ENCODE data around the gene GBP2.
A peak's percentile ranks its signal among the peaks of the same experiment; 100 is the strongest.
"Not testable (repeated sequence)": the region's sequence is repeated elsewhere in the genome, so short reads cannot be mapped to it uniquely, and the experiment has no call there.

GBP2 gene
- total RNA-seq: 72.7 to 1,067 (median 114) reads per million in 18 experiments

- peak; percentile 61 to 76 for DNase-seq
Measured at GRCh38 chr1:89125913-89126580, at the start of gene GBP2. TSS of gene GBP2 (minus strand) at chr1:89126114. CDS start at chr1:89121966, 4,148 bp downstream.

GRCh38 chr1:89174491-89174890 lies 48.6 kb upstream of the GBP2 start:
- no peak for DNase-seq

GRCh38 chr1:89172468-89173143 lies 46.7 kb upstream of the GBP2 start:
- DNase-seq: no peak

- DNase-seq: peak in 1 of 2 donors; percentile 34
Measured at GRCh38 chr1:89171067-89171438, 45.1 kb upstream of the GBP2 start.

- DNase-seq: peak; percentile 10 to 20
Measured at GRCh38 chr1:89170170-89171066, 44.5 kb upstream of the GBP2 start.

- DNase-seq: no peak
Measured at GRCh38 chr1:89169166-89169565, 43.3 kb upstream of the GBP2 start.

GRCh38 chr1:89167590-89168230 lies 41.8 kb upstream of the GBP2 start:
- DNase-seq: no peak

- no peak for DNase-seq
Measured at GRCh38 chr1:89166705-89167104, 40.8 kb upstream of the GBP2 start.

GRCh38 chr1:89165811-89166210 lies 39.9 kb upstream of the GBP2 start:
- no peak for DNase-seq

- peak; percentile 34 to 75 for DNase-seq
Measured at GRCh38 chr1:89151047-89151446, 25.1 kb upstream of the GBP2 start.

- no peak for DNase-seq
Measured at GRCh38 chr1:89149976-89150375, 24.1 kb upstream of the GBP2 start.

- no peak for DNase-seq
Measured at GRCh38 chr1:89149229-89149628, 23.3 kb upstream of the GBP2 start.

- no peak for DNase-seq
Measured at GRCh38 chr1:89147678-89148658, 22.1 kb upstream of the GBP2 start.

- no peak for DNase-seq
Measured at GRCh38 chr1:89146721-89147120, 20.8 kb upstream of the GBP2 start.

GRCh38 chr1:89143484-89143883 lies 17.6 kb upstream of the GBP2 start:
- no peak for DNase-seq

- no peak for DNase-seq
Measured at GRCh38 chr1:89142160-89142559, 16.2 kb upstream of the GBP2 start.

GRCh38 chr1:89133747-89134146 lies 7.8 kb upstream of the GBP2 start:
- no peak for DNase-seq

- no peak for DNase-seq
Measured at GRCh38 chr1:89130716-89131115, 4.8 kb upstream of the GBP2 start.

GRCh38 chr1:89129911-89130310 lies 4.0 kb upstream of the GBP2 start:
- DNase-seq: peak; percentile 29 to 48

- DNase-seq: not testable (repeated sequence)
Measured at GRCh38 chr1:89128003-89128458, 2.1 kb upstream of the GBP2 start.

Data from inflammatory macrophage (primary cell).